ENCODE measurements around the gene SH3GL2.

DNA sequence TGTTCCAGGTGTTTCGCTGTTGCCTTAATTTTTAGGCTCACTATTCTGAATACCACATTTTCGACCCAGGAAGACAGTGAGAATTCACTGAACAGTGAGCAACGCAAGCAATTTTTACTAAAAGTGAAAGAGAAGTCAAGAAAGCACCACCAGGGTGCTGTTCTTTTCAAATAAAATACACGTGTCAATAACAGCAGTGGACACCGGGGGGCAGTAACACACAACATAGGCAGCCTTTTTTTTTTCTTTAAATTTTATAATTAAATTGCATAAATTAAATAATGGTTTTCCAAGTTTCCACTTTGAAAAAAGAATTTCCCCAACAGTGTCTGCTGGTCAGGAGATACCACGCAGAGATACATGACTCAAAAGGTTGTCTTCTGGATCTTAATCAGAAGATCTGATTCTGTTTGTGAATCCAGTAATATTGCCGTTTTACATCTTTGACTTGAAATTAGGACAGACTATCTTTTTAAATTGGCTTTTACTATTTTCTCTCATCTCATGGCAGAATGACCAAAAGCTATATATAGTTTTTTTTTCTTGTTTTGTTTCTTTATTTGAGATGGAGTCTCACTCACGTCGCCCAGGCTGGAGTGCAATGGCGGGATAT is 47.1 kb upstream of the SH3GL2 start:
- TF ChIP-seq, protein P1, sequence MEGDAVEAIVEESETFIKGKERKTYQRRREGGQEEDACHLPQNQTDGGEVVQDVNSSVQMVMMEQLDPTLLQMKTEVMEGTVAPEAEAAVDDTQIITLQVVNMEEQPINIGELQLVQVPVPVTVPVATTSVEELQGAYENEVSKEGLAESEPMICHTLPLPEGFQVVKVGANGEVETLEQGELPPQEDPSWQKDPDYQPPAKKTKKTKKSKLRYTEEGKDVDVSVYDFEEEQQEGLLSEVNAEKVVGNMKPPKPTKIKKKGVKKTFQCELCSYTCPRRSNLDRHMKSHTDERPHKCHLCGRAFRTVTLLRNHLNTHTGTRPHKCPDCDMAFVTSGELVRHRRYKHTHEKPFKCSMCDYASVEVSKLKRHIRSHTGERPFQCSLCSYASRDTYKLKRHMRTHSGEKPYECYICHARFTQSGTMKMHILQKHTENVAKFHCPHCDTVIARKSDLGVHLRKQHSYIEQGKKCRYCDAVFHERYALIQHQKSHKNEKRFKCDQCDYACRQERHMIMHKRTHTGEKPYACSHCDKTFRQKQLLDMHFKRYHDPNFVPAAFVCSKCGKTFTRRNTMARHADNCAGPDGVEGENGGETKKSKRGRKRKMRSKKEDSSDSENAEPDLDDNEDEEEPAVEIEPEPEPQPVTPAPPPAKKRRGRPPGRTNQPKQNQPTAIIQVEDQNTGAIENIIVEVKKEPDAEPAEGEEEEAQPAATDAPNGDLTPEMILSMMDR (IDR thresholded peaks at IDR 0.05; ENCODE audit: low read depth, low read length, missing input control): peak; percentile 71
- TF ChIP-seq TAF1 (conservative IDR thresholded peaks at IDR 0.05) (no peak), RXRA (IDR thresholded peaks at IDR 0.05) (no peak), SP1 (IDR thresholded peaks at IDR 0.05) (no peak), EGR1 (IDR thresholded peaks at IDR 0.05; ENCODE audit: low read depth in 2 of 2) (no peak)
- TF ChIP-seq, protein P2, sequence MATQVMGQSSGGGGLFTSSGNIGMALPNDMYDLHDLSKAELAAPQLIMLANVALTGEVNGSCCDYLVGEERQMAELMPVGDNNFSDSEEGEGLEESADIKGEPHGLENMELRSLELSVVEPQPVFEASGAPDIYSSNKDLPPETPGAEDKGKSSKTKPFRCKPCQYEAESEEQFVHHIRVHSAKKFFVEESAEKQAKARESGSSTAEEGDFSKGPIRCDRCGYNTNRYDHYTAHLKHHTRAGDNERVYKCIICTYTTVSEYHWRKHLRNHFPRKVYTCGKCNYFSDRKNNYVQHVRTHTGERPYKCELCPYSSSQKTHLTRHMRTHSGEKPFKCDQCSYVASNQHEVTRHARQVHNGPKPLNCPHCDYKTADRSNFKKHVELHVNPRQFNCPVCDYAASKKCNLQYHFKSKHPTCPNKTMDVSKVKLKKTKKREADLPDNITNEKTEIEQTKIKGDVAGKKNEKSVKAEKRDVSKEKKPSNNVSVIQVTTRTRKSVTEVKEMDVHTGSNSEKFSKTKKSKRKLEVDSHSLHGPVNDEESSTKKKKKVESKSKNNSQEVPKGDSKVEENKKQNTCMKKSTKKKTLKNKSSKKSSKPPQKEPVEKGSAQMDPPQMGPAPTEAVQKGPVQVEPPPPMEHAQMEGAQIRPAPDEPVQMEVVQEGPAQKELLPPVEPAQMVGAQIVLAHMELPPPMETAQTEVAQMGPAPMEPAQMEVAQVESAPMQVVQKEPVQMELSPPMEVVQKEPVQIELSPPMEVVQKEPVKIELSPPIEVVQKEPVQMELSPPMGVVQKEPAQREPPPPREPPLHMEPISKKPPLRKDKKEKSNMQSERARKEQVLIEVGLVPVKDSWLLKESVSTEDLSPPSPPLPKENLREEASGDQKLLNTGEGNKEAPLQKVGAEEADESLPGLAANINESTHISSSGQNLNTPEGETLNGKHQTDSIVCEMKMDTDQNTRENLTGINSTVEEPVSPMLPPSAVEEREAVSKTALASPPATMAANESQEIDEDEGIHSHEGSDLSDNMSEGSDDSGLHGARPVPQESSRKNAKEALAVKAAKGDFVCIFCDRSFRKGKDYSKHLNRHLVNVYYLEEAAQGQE (IDR thresholded peaks at IDR 0.05): no peak

Data from liver (tissue), 3 donors.